Type B pancreatic cell (in vitro differentiated cells): ENCODE results near the gene RCC2. TPM values are rescaled to one million over a fixed set of nuclear protein-coding genes. Genes with fewer than 3 reads are reported as not detected.

Experiments used
- DNase-seq: peaks from one replicate; pipeline ENCODE4 v3.0.0; 2021; ENCODE audit warnings: mixed read lengths; ENCODE audit not compliant: unreplicated experiment; ENCODE audit errors: extremely low spot score
- H3K27ac Mint-ChIP-seq: 2 replicates; pipeline ENCODE4 v1.8.0; 2021; ENCODE audit warnings: mild to moderate bottlenecking, mixed read lengths
- H3K27me3 Mint-ChIP-seq: 2 replicates; pipeline ENCODE4 v1.8.0; 2021; ENCODE audit warnings: mixed read lengths
- H3K36me3 Mint-ChIP-seq: 2 replicates; pipeline ENCODE4 v1.8.0; 2021; ENCODE audit warnings: mixed read lengths
- H3K4me1 Mint-ChIP-seq: one replicate; pipeline ENCODE4 v1.8.0; 2021; ENCODE audit warnings: mixed read lengths; ENCODE audit not compliant: unreplicated experiment
- H3K4me3 Mint-ChIP-seq: 2 replicates; pipeline ENCODE4 v1.8.0; 2021; ENCODE audit warnings: mild to moderate bottlenecking, mixed read lengths
- H3K9me3 Mint-ChIP-seq: 2 replicates; pipeline ENCODE4 v1.8.0; 2021; ENCODE audit warnings: mixed read lengths
- CTCF ChIP-seq: fragments of 200-600 bp; sonication (generic); conservative IDR thresholded peaks from 2 replicates; pipeline ENCODE4 v1.5.0; 2021; ENCODE audit warnings: antibody characterized with exemption, mild to moderate bottlenecking
- total RNA-seq: library from RNA; stranded (reverse); gene quantifications from 2 replicates; pipeline ENCODE4 v1.2.1, GENCODE V29; 2021; ENCODE audit warnings: low replicate concordance

Gene RCC2
- total RNA-seq, 1 donor from 2014 or later = 183 TPM

- TF ChIP-seq CTCF = no peak
- no peak overlapping the region for H3K27ac Mint-ChIP-seq
- H3K4me3 Mint-ChIP-seq = no peak overlapping the region
- H3K9me3 Mint-ChIP-seq = no peaks in the 10 kb centered on the region
- no peaks in the 10 kb centered on the region for H3K4me1 Mint-ChIP-seq
- H3K36me3 Mint-ChIP-seq = no peaks in the 10 kb centered on the region
- H3K27me3 Mint-ChIP-seq = no peaks in the 10 kb centered on the region
- no peak for DNase-seq
These were observed 36.4 kb downstream of the RCC2 start for GRCh38 chr1:17403081-17403480.

- Mint-ChIP-seq H3K36me3 (no peaks in the 10 kb centered on the region), H3K9me3 (no peaks in the 10 kb centered on the region), H3K27me3 (no peaks in the 10 kb centered on the region), H3K27ac (no peak overlapping the region), H3K4me3 (no peak overlapping the region), H3K4me1 (no peaks in the 10 kb centered on the region)
- no peak for DNase-seq
- TF ChIP-seq CTCF = no peak
These were observed 37.6 kb downstream of the RCC2 start for GRCh38 chr1:17401841-17402240.

DNA sequence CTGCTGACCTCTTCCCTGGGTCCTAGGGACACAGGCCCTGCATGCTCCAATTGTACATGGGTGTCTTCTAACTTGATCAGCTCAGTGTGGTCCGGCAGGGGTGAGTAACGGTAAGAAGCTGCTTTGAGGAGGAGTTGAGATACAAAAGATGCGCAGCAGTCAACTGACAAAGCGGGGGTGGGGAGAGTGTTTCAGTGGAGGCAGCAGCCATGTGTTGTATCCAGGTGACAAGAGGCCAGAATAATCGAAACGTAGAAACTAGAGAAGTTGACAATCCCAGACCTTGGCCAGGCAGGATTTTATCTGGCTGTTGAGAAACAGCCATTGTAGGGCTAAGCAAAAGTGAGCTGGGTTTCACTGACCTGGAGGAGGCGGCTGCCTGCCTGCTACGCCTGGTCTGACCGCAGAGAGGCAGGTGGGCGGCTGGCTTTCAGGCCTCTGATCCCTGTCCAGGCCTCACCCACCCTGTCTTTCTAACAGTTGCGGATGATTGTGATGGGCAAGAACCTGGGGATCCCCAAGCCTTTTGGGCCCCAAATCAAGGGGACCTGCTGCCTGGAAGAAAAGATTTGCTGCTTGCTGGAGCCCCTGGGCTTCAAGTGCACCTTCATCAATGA lies 38.6 kb downstream of the RCC2 start:
- H3K27me3 Mint-ChIP-seq = peaks cover under 1% of the 10 kb centered on the region
- DNase-seq = no peak
- H3K4me3 Mint-ChIP-seq = no peak overlapping the region
- no peaks in the 10 kb centered on the region for H3K4me1 Mint-ChIP-seq
- no peaks in the 10 kb centered on the region for H3K9me3 Mint-ChIP-seq
- H3K36me3 Mint-ChIP-seq = no peaks in the 10 kb centered on the region
- no peak overlapping the region for H3K27ac Mint-ChIP-seq
- no peak for TF ChIP-seq CTCF

GRCh38 chr1:17397910-17398695 lies 41.4 kb downstream of the RCC2 start:
- H3K4me3 Mint-ChIP-seq = no peak overlapping the region

DNA sequence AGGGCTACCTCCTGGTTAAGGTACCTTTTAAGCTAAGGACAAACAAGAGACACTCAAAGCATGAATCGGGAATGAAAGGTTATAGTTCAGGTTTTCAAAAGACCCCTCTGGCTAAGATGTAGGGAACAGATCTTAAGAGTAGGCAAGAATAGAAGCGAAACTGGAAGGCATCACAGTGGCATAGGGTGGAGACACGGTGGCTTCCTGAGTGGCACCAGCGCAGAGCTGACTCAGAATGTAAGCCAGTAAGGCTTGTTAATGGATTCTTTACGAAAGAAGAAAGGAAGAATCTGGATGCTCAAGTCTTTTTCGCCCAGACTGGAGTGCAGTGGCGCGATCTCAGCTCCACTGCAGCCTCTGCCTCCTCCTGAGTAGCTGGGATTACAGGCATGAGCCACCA lies 46.2 kb downstream of the RCC2 start:
- no peak for DNase-seq
- Mint-ChIP-seq H3K36me3 (no peaks in the 10 kb centered on the region), H3K9me3 (no peaks in the 10 kb centered on the region), H3K4me3 (no peak overlapping the region), H3K27me3 (peaks cover 8% of the 10 kb centered on the region), H3K27ac (no peak overlapping the region), H3K4me1 (no peaks in the 10 kb centered on the region)
- no peak for TF ChIP-seq CTCF

More at GRCh38 chr1:17397910-17398695, 41.4 kb downstream of the RCC2 start:
- Mint-ChIP-seq H3K4me1 (no peaks in the 10 kb centered on the region), H3K27me3 (peaks cover 6% of the 10 kb centered on the region), H3K27ac (no peak overlapping the region), H3K9me3 (no peaks in the 10 kb centered on the region), H3K36me3 (no peaks in the 10 kb centered on the region)
- no peak for DNase-seq
- TF ChIP-seq CTCF = no peak
